Astrocyte (in vitro differentiated cells and primary cell): ENCODE measurements around the gene HSFX1. TPM values are rescaled to one million over a fixed set of nuclear protein-coding genes. Genes with fewer than 3 reads are reported as not detected.

Experiments
- DNase-seq: peaks from one replicate; pipeline ENCODE4 v3.0.0-alpha.2; 2010; ENCODE audit warnings: low read depth
- FAIRE-seq: peaks from 2 replicates; lab custom pipeline; 2011; peaks lifted over from hg19 to GRCh38; lab: Jason Lieb, UNC
- H2AFZ ChIP-seq: 2 replicates; pipeline ENCODE4 v1.6.0; 2012; ENCODE audit warnings: low read depth, low read length, inconsistent platforms
- H3K27ac ChIP-seq: 2 replicates; pipeline ENCODE4 v1.5.1; 2011; ENCODE audit warnings: low read depth, low read length, inconsistent platforms
- H3K27me3 ChIP-seq: 2 replicates; pipeline ENCODE4 v1.6.0; 2011; ENCODE audit warnings: low read length, inconsistent platforms; ENCODE audit not compliant: insufficient read depth
- H3K36me3 ChIP-seq: 2 replicates; pipeline ENCODE4 v1.5.1; 2011; ENCODE audit warnings: low read length, inconsistent platforms; ENCODE audit not compliant: insufficient read depth
- H3K4me1 ChIP-seq: 2 replicates; pipeline ENCODE4 v1.5.1; 2011; ENCODE audit warnings: low read length, inconsistent platforms; ENCODE audit not compliant: insufficient read depth
- H3K4me2 ChIP-seq: 2 replicates; pipeline ENCODE4 v1.6.0; 2012; ENCODE audit warnings: low read length, inconsistent platforms
- H3K4me3 ChIP-seq: 2 replicates; pipeline ENCODE4 v1.5.1; 2011; ENCODE audit warnings: low read depth, mild to moderate bottlenecking, low read length, inconsistent platforms; ENCODE audit not compliant: insufficient read depth
- H3K79me2 ChIP-seq: 2 replicates; pipeline ENCODE4 v1.6.0; 2012; ENCODE audit warnings: mild to moderate bottlenecking, low read length, inconsistent platforms; ENCODE audit not compliant: insufficient read depth
- H3K9ac ChIP-seq: 2 replicates; pipeline ENCODE4 v1.6.0; 2012; ENCODE audit warnings: mild to moderate bottlenecking, low read length, inconsistent platforms
- H3K9me3 ChIP-seq: 2 replicates; pipeline ENCODE4 v1.5.1; 2012; ENCODE audit warnings: low read depth, mild to moderate bottlenecking, low read length, inconsistent platforms; ENCODE audit not compliant: insufficient read depth
- H4K20me1 ChIP-seq: 2 replicates; pipeline ENCODE4 v1.6.0; 2012; ENCODE audit warnings: low read length, inconsistent platforms; ENCODE audit not compliant: insufficient read depth
- H3K27ac Mint-ChIP-seq: one replicate; pipeline ENCODE4 v1.8.0; 2021; ENCODE audit warnings: mild to moderate bottlenecking, mixed read lengths; ENCODE audit not compliant: unreplicated experiment
- H3K27me3 Mint-ChIP-seq: one replicate; pipeline ENCODE4 v1.8.0; 2021; ENCODE audit warnings: low read depth, mixed read lengths; ENCODE audit not compliant: unreplicated experiment
- H3K36me3 Mint-ChIP-seq: one replicate; pipeline ENCODE4 v1.8.0; 2021; ENCODE audit warnings: low read depth, mixed read lengths; ENCODE audit not compliant: unreplicated experiment
- H3K4me1 Mint-ChIP-seq: one replicate; pipeline ENCODE4 v1.8.0; 2021; ENCODE audit warnings: low read depth, mixed read lengths; ENCODE audit not compliant: unreplicated experiment
- H3K4me3 Mint-ChIP-seq: one replicate; pipeline ENCODE4 v1.8.0; 2021; ENCODE audit warnings: mild to moderate bottlenecking, moderate library complexity, mixed read lengths; ENCODE audit not compliant: unreplicated experiment
- H3K9me3 Mint-ChIP-seq: one replicate; pipeline ENCODE4 v1.8.0; 2021; ENCODE audit warnings: mild to moderate bottlenecking, mixed read lengths; ENCODE audit not compliant: unreplicated experiment
- EZH2 ChIP-seq: IDR thresholded peaks from 2 replicates; pipeline ENCODE4 v1.6.1; 2012; ENCODE audit warnings: mild to moderate bottlenecking, low read length, inconsistent platforms; ENCODE audit not compliant: insufficient read depth
- total RNA-seq: library from RNA; stranded (reverse); gene quantifications from 2 replicates; pipeline ENCODE4 v1.2.1, GENCODE V29; 2021
- TF ChIP-seq, protein P1 (sequence below): IDR thresholded peaks from 2 replicates; pipeline ENCODE4 v1.5.1; 2011; ENCODE audit warnings: low read depth, mild to moderate bottlenecking, inconsistent platforms, low read length, moderate library complexity; ENCODE audit not compliant: insufficient read depth

Gene HSFX1
- total RNA-seq, 1 donor from 2014 or later = 1.5 TPM

DNA sequence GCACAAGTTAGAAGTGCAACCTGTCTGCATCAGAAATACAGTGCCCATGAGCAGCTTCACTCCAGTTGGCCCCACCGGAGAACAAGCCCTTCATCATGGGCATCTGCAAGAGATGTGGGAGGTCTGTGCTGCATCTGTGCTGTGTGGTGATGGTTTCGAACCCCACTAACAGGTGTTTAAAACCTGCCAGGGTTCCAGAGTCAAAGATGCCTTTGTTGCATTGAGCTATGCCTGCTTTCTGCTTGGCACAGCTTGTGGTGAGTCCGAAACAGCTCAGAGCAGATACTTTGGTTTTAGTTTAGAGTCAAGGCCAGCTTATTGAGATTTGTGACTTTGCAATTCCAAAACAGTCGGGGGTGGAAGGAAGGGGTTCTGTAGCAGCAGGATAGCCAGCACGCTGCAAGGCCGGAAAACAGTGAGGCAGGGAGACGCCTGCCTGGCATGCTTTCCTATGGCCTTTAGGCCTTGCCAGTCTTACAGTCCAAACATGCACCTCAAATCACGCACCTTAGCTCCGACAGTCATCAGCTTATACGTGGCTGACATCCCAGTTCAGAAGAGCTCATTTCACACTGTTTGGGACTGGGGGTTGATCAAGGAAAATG, 29.7 kb downstream of the HSFX1 start:
- no peak overlapping the region for H3K4me3 ChIP-seq
- H3K4me1 ChIP-seq = no peaks in the 10 kb centered on the region
- H3K9me3 Mint-ChIP-seq = no peaks in the 10 kb centered on the region
- no peak for TF ChIP-seq EZH2
- TF ChIP-seq, protein P1, sequence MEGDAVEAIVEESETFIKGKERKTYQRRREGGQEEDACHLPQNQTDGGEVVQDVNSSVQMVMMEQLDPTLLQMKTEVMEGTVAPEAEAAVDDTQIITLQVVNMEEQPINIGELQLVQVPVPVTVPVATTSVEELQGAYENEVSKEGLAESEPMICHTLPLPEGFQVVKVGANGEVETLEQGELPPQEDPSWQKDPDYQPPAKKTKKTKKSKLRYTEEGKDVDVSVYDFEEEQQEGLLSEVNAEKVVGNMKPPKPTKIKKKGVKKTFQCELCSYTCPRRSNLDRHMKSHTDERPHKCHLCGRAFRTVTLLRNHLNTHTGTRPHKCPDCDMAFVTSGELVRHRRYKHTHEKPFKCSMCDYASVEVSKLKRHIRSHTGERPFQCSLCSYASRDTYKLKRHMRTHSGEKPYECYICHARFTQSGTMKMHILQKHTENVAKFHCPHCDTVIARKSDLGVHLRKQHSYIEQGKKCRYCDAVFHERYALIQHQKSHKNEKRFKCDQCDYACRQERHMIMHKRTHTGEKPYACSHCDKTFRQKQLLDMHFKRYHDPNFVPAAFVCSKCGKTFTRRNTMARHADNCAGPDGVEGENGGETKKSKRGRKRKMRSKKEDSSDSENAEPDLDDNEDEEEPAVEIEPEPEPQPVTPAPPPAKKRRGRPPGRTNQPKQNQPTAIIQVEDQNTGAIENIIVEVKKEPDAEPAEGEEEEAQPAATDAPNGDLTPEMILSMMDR = no peak
- H3K79me2 ChIP-seq = no peaks in the 10 kb centered on the region
- no peak overlapping the region for H3K4me2 ChIP-seq
- no peaks in the 10 kb centered on the region for H3K9me3 ChIP-seq
- no peak overlapping the region for H3K9ac ChIP-seq
- H3K36me3 Mint-ChIP-seq = no peaks in the 10 kb centered on the region
- DNase-seq (no peak), FAIRE-seq (no peak)
- no peak overlapping the region for H2AFZ ChIP-seq
- H3K27me3 ChIP-seq = no peaks in the 10 kb centered on the region
- H3K27ac ChIP-seq = no peak overlapping the region
- no peaks in the 10 kb centered on the region for H4K20me1 ChIP-seq
- H3K36me3 ChIP-seq = no peaks in the 10 kb centered on the region
- no peak overlapping the region for H3K4me3 Mint-ChIP-seq
- H3K4me1 Mint-ChIP-seq = no peaks in the 10 kb centered on the region
- no peak overlapping the region for H3K27ac Mint-ChIP-seq
- peaks cover 8% of the 10 kb centered on the region for H3K27me3 Mint-ChIP-seq

- Histone ChIP-seq H3K4me2 (no peak overlapping the region), H3K27ac (no peak overlapping the region), H4K20me1 (no peaks in the 10 kb centered on the region), H3K36me3 (no peaks in the 10 kb centered on the region), H3K4me1 (no peaks in the 10 kb centered on the region), H3K79me2 (no peaks in the 10 kb centered on the region), H3K9me3 (no peaks in the 10 kb centered on the region), H3K4me3 (no peak overlapping the region), H3K27me3 (no peaks in the 10 kb centered on the region), H3K9ac (no peak overlapping the region), H2AFZ (no peak overlapping the region)
- Mint-ChIP-seq H3K27me3 (peaks cover 8% of the 10 kb centered on the region), H3K4me3 (no peak overlapping the region), H3K4me1 (no peaks in the 10 kb centered on the region), H3K27ac (no peak overlapping the region), H3K9me3 (no peaks in the 10 kb centered on the region), H3K36me3 (no peaks in the 10 kb centered on the region)
- no peak for FAIRE-seq
- no peak for TF ChIP-seq EZH2
- TF ChIP-seq, protein P1 = no peak
- no peak for DNase-seq
Observed at GRCh38 chrX:149804102-149804501, 30.2 kb downstream of the HSFX1 start.

DNA sequence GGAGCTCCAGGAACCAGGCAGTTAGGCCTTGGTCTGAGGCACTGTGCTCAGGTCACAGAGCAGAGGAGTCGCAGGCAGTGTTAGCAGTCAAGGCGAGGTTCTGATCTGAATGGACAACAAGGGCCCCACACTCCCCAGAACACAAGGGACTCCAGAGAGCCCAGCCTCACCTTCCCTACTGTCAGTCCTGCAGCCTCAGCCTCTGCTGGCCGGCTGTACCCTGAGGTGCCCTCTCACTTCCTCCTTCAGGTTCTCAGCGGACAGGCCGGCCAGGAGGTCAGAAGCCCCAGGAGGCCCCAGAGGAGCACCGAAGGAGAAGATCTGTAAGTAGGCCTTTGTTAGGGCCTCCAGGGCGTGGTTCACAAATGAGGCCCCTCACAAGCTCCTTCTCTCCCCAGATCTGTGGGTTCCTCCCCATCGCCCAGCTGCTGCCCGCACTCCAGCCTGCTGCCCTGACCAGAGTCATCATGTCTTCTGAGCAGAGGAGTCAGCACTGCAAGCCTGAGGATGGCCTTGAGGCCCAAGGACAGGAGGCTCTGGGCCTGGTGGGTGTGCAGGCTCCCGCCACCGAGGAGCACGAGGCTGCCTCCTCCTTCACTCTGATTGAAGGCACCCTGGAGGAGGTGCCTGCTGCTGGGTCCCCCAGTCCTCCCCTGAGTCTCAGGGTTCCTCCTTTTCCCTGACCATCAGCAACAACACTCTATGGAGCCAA, 34.0 kb downstream of the HSFX1 start:
- DNase-seq (no peak), FAIRE-seq (no peak)
- H3K9me3 ChIP-seq = no peaks in the 10 kb centered on the region
- peaks cover 2% of the 10 kb centered on the region for H3K9me3 Mint-ChIP-seq
- no peak overlapping the region for H3K27ac ChIP-seq
- H3K36me3 Mint-ChIP-seq = no peaks in the 10 kb centered on the region
- H3K4me3 ChIP-seq = no peak overlapping the region
- H3K9ac ChIP-seq = no peak overlapping the region
- H4K20me1 ChIP-seq = no peaks in the 10 kb centered on the region
- no peaks in the 10 kb centered on the region for H3K27me3 ChIP-seq
- TF ChIP-seq EZH2 = no peak
- TF ChIP-seq, protein P1 = no peak
- H3K27me3 Mint-ChIP-seq = peaks cover 15% of the 10 kb centered on the region
- no peaks in the 10 kb centered on the region for H3K4me1 Mint-ChIP-seq
- no peaks in the 10 kb centered on the region for H3K36me3 ChIP-seq
- no peak overlapping the region for H2AFZ ChIP-seq
- H3K4me2 ChIP-seq = no peak overlapping the region
- H3K4me1 ChIP-seq = no peaks in the 10 kb centered on the region
- H3K27ac Mint-ChIP-seq = no peak overlapping the region
- no peak overlapping the region for H3K4me3 Mint-ChIP-seq
- no peaks in the 10 kb centered on the region for H3K79me2 ChIP-seq
